ENCODE measurements around the gene TMEM215.
"Not testable (repeated sequence)": the region's sequence is repeated elsewhere in the genome, so short reads cannot be mapped to it uniquely, and the experiment has no call there.

The TMEM215 gene

GRCh38 chr9:32783168-32783891, at the start of gene TMEM215:
TSS of gene TMEM215 (plus strand) at chr9:32783540. CDS start at chr9:32784184, 644 bp downstream.
- H3K4me3 ChIP-seq (ENCODE audit: low read depth, low read length) = peak within 1 kb of the TSS; percentile 64

GRCh38 chr9:32735476-32735875, 47.9 kb upstream of the TMEM215 start:
- H3K4me3 ChIP-seq (ENCODE audit: low read depth, low read length) = no peak overlapping the region

GRCh38 chr9:32737378-32737777, 46.0 kb upstream of the TMEM215 start:
- no peak overlapping the region for H3K4me3 ChIP-seq (ENCODE audit: low read depth, low read length)

- no peak overlapping the region for H3K4me3 ChIP-seq (ENCODE audit: low read depth, low read length)
Observed at GRCh38 chr9:32738501-32739172, 44.7 kb upstream of the TMEM215 start.

GRCh38 chr9:32741706-32742105, 41.6 kb upstream of the TMEM215 start:
- no peak overlapping the region for H3K4me3 ChIP-seq (ENCODE audit: low read depth, low read length)

GRCh38 chr9:32742296-32742695, 41.0 kb upstream of the TMEM215 start:
- H3K4me3 ChIP-seq (ENCODE audit: low read depth, low read length) = no peak overlapping the region

- no peak overlapping the region for H3K4me3 ChIP-seq (ENCODE audit: low read depth, low read length)
Observed at GRCh38 chr9:32748013-32748412, 35.3 kb upstream of the TMEM215 start.

GRCh38 chr9:32755730-32756129, 27.6 kb upstream of the TMEM215 start:
- no peak overlapping the region for H3K4me3 ChIP-seq (ENCODE audit: low read depth, low read length)

GRCh38 chr9:32764139-32764538, 19.2 kb upstream of the TMEM215 start:
- H3K4me3 ChIP-seq (ENCODE audit: low read depth, low read length) = no peak overlapping the region

- H3K4me3 ChIP-seq (ENCODE audit: low read depth, low read length) = no peak overlapping the region
Observed at GRCh38 chr9:32775283-32775682, 8.1 kb upstream of the TMEM215 start.

GRCh38 chr9:32776201-32776600, 7.1 kb upstream of the TMEM215 start:
- no peak overlapping the region for H3K4me3 ChIP-seq (ENCODE audit: low read depth, low read length)

GRCh38 chr9:32782476-32783167, 718 bp upstream of the TMEM215 start:
- peak overlapping the region; percentile 64 for H3K4me3 ChIP-seq (ENCODE audit: low read depth, low read length)

GRCh38 chr9:32787816-32788215, 4.5 kb downstream of the TMEM215 start:
- H3K4me3 ChIP-seq (ENCODE audit: low read depth, low read length) = no peak overlapping the region

GRCh38 chr9:32796015-32796414, 12.7 kb downstream of the TMEM215 start:
- H3K4me3 ChIP-seq (ENCODE audit: low read depth, low read length) = not testable (repeated sequence)

GRCh38 chr9:32801530-32801929, 18.2 kb downstream of the TMEM215 start:
- no peak overlapping the region for H3K4me3 ChIP-seq (ENCODE audit: low read depth, low read length)

- H3K4me3 ChIP-seq (ENCODE audit: low read depth, low read length) = no peak overlapping the region
Observed at GRCh38 chr9:32807217-32807616, 23.9 kb downstream of the TMEM215 start.

GRCh38 chr9:32811246-32811645, 27.9 kb downstream of the TMEM215 start:
- H3K4me3 ChIP-seq (ENCODE audit: low read depth, low read length) = no peak overlapping the region

GRCh38 chr9:32820322-32820721, 37.0 kb downstream of the TMEM215 start:
- H3K4me3 ChIP-seq (ENCODE audit: low read depth, low read length) = no peak overlapping the region

- H3K4me3 ChIP-seq (ENCODE audit: low read depth, low read length) = no peak overlapping the region
Observed at GRCh38 chr9:32823101-32823500, 39.8 kb downstream of the TMEM215 start.

GRCh38 chr9:32823551-32823950, 40.2 kb downstream of the TMEM215 start:
- no peak overlapping the region for H3K4me3 ChIP-seq (ENCODE audit: low read depth, low read length)

- H3K4me3 ChIP-seq (ENCODE audit: low read depth, low read length) = no peak overlapping the region
Observed at GRCh38 chr9:32825203-32825602, 41.9 kb downstream of the TMEM215 start.

- H3K4me3 ChIP-seq (ENCODE audit: low read depth, low read length) = no peak overlapping the region
Observed at GRCh38 chr9:32828861-32829260, 45.5 kb downstream of the TMEM215 start.

Measured in iPS-11a (cell line).